Naive B cell (primary cell): ENCODE results near the gene ANKRD55. TPM values are rescaled to one million over a fixed set of nuclear protein-coding genes. Genes with fewer than 3 reads are reported as not detected.

ENCODE experiments used
- ATAC-seq, 2 donors: fragments of 150-1000 bp; cut with Tn5 transposase; 2 replicates each; pipeline ENCODE4 v1.10.0; 2021; ENCODE audit warnings: low read depth in 2 of 2, mild to moderate bottlenecking in 2 of 2, moderate library complexity in 2 of 2
- DNase-seq: peaks from one replicate; pipeline ENCODE4 v3.0.0; 2022
- H3K27ac Mint-ChIP-seq, 6 donors: one replicate each; pipeline ENCODE4 v1.8.0; 2020 to 2022; ENCODE audit warnings: mild to moderate bottlenecking in 6 of 6, mixed read lengths in 6 of 6, moderate library complexity in 5 of 6, inconsistent platforms in 2 of 6
- H3K27me3 Mint-ChIP-seq, 3 donors: one replicate each; pipeline ENCODE4 v1.8.0; 2021 to 2022; ENCODE audit warnings: mixed read lengths in 3 of 3, mild to moderate bottlenecking in 1 of 3
- H3K36me3 Mint-ChIP-seq, 2 donors: one replicate each; pipeline ENCODE4 v1.8.0; 2020 to 2022; ENCODE audit warnings: mixed read lengths in 2 of 2, inconsistent platforms in 1 of 2, mild to moderate bottlenecking in 1 of 2
- H3K4me1 Mint-ChIP-seq, 3 donors: one replicate each; pipeline ENCODE4 v1.8.0; 2020 to 2022; ENCODE audit warnings: mixed read lengths in 3 of 3, inconsistent platforms in 1 of 3, mild to moderate bottlenecking in 1 of 3, moderate library complexity in 1 of 3
- H3K4me3 Mint-ChIP-seq, 8 donors: one replicate each; pipeline ENCODE4 v1.8.0; 2020 to 2022; ENCODE audit warnings: mild to moderate bottlenecking in 8 of 8, mixed read lengths in 8 of 8, moderate library complexity in 8 of 8, inconsistent platforms in 2 of 8
- H3K9me3 Mint-ChIP-seq, 7 donors: one replicate each; pipeline ENCODE4 v1.8.0; 2020 to 2022; ENCODE audit warnings: mixed read lengths in 7 of 7, mild to moderate bottlenecking in 5 of 7, inconsistent platforms in 2 of 7, moderate library complexity in 1 of 7
- polyA plus RNA-seq, 6 donors: library from polyadenylated mRNA; unstranded; fragments of 300-500 nt; fragmentation: Illumina TruSeq; gene quantifications; one replicate each; pipeline ENCODE4 v1.2.3, GENCODE V29; 2021; ENCODE audit warnings: low read depth in 6 of 6

ANKRD55 gene
- polyA plus RNA-seq, 6 donors from 2014 or later, result 0.13 TPM; not detected in 5

DNA sequence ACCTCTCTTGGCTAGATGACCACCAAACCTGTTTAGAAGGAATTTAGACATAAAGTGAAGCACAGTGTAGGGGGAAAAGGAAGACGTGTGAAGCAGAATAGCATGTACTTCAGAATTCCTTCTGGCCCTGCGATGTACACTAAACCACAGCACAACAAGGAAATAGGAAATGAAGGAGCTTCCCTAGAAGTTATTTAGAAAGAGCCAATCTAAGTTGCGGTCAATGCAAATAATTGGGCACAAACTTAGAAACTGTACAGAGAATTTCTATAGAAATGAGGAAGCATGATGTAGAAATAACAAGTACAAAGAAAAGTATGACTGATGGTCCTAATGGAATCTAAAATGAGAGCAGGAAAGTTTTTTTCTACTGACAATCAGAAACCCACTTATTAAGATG lies 41.5 kb downstream of the ANKRD55 start:
- Mint-ChIP-seq H3K27me3 (no peaks in the 10 kb centered on the region), H3K4me1 (no peaks in the 10 kb centered on the region), H3K27ac (no peak overlapping the region), H3K36me3 (no peaks in the 10 kb centered on the region), H3K4me3 (no peak overlapping the region), H3K9me3 (peaks cover 0 to 2% (median 0%) of the 10 kb centered on the region in 7 donors)
- ATAC-seq (no peak), DNase-seq (no peak)

- Mint-ChIP-seq H3K4me1 (no peaks in the 10 kb centered on the region), H3K27me3 (no peaks in the 10 kb centered on the region), H3K4me3 (no peak overlapping the region), H3K27ac (peak overlapping the region in 1 of 6 donors; percentile 69), H3K9me3 (peaks cover 0 to 2% (median 0%) of the 10 kb centered on the region in 7 donors), H3K36me3 (no peaks in the 10 kb centered on the region)
- ATAC-seq, result no peak
- no peak for DNase-seq
Measured at GRCh38 chr5:56190497-56190896, 42.6 kb downstream of the ANKRD55 start.

- H3K4me1 Mint-ChIP-seq, result no peaks in the 10 kb centered on the region
- no peaks in the 10 kb centered on the region for H3K9me3 Mint-ChIP-seq
- ATAC-seq (no peak), DNase-seq (no peak)
- no peak overlapping the region for H3K27ac Mint-ChIP-seq
- H3K27me3 Mint-ChIP-seq, result no peaks in the 10 kb centered on the region
- no peaks in the 10 kb centered on the region for H3K36me3 Mint-ChIP-seq
- H3K4me3 Mint-ChIP-seq, result no peak overlapping the region
Measured at GRCh38 chr5:56185768-56186311, 47.3 kb downstream of the ANKRD55 start.

GRCh38 chr5:56183506-56183905 lies 49.6 kb downstream of the ANKRD55 start:
- Mint-ChIP-seq H3K27ac (no peak overlapping the region), H3K36me3 (no peaks in the 10 kb centered on the region), H3K9me3 (no peaks in the 10 kb centered on the region), H3K4me3 (no peak overlapping the region), H3K27me3 (no peaks in the 10 kb centered on the region), H3K4me1 (no peaks in the 10 kb centered on the region)
- no peak for ATAC-seq
- no peak for DNase-seq

GRCh38 chr5:56179442-56179841 lies 53.7 kb downstream of the ANKRD55 start:
- Mint-ChIP-seq H3K36me3 (no peaks in the 10 kb centered on the region), H3K4me3 (no peak overlapping the region), H3K9me3 (no peaks in the 10 kb centered on the region)

GRCh38 chr5:56178823-56179222 lies 54.3 kb downstream of the ANKRD55 start:
- no peaks in the 10 kb centered on the region for H3K4me1 Mint-ChIP-seq
- no peak for DNase-seq
- ATAC-seq, result no peak
- peak overlapping the region in 1 of 6 donors; percentile 64 for H3K27ac Mint-ChIP-seq
- no peaks in the 10 kb centered on the region for H3K36me3 Mint-ChIP-seq
- H3K4me3 Mint-ChIP-seq, result no peak overlapping the region
- H3K9me3 Mint-ChIP-seq, result no peaks in the 10 kb centered on the region
- peaks cover 0 to 8% (median 0%) of the 10 kb centered on the region in 3 donors for H3K27me3 Mint-ChIP-seq

More at GRCh38 chr5:56179442-56179841, 53.7 kb downstream of the ANKRD55 start:
- Mint-ChIP-seq H3K27me3 (peaks cover 0 to 8% (median 0%) of the 10 kb centered on the region in 3 donors), H3K4me1 (no peaks in the 10 kb centered on the region), H3K27ac (no peak overlapping the region)
- DNase-seq, result no peak
- ATAC-seq, result no peak

DNA sequence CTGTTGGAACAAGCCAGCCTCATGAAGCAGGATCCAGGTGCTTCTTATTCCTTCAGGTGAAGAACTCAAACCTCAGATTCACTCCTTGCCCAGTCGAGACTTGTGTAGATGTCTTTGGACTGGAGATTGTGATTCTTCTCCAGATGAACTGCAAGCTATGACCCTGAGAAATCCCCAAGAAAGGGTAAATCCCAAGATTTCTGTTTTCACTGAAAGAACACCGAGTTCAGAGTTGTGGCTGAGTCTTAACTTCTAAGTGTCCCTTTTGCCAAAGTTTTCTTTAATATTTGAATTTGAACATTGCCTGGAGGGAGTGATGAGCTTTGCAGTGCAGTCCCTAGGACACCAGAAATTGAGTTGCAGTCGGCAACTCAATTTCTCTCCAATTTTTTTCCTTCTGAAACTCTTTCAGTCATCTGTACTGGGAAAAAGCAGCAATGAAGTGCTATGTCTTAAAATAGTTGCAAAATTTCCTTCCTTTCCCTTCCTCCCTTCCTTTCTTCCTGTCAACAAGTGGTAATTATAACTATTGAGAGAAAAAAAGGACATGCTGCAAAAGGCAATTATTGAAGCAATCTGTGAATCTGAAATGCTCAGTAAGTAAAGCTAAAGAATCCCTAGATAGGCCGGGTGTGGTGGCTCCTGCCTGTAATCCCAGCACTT lies 56.1 kb downstream of the ANKRD55 start:
- H3K27ac Mint-ChIP-seq, result no peak overlapping the region
- no peaks in the 10 kb centered on the region for H3K9me3 Mint-ChIP-seq
- no peaks in the 10 kb centered on the region for H3K4me1 Mint-ChIP-seq
- DNase-seq, result no peak
- no peaks in the 10 kb centered on the region for H3K36me3 Mint-ChIP-seq
- H3K4me3 Mint-ChIP-seq, result no peak overlapping the region
- ATAC-seq, result no peak
- H3K27me3 Mint-ChIP-seq, result peaks cover 0 to 8% (median 0%) of the 10 kb centered on the region in 3 donors

- Mint-ChIP-seq H3K4me3 (no peak overlapping the region), H3K9me3 (no peaks in the 10 kb centered on the region), H3K36me3 (no peaks in the 10 kb centered on the region), H3K4me1 (no peaks in the 10 kb centered on the region), H3K27ac (no peak overlapping the region), H3K27me3 (peaks cover 0 to 10% (median 0%) of the 10 kb centered on the region in 3 donors)
- DNase-seq (no peak), ATAC-seq (no peak)
Measured at GRCh38 chr5:56176155-56176798, 56.9 kb downstream of the ANKRD55 start.

DNA sequence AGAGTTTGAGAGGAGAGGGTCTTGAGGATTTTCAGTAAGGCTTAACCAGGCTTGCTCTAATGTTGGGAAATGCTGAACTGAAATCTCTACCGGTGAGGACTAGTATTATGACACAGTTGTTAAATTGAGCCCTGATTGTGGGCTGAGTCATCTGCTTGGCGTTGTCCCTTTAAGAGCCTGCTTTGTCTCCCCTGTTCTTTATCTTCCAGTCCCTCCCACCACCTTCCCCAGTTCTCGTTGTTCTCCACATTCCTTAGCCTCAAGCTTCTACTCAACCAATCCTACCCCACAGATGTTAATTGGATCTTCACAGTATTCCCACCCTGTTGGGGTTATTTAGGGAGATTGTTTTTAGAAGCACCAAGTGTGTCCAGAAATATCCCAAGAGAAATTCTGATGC lies 57.6 kb downstream of the ANKRD55 start:
- Mint-ChIP-seq H3K27ac (no peak overlapping the region), H3K4me1 (no peaks in the 10 kb centered on the region), H3K9me3 (no peaks in the 10 kb centered on the region), H3K36me3 (no peaks in the 10 kb centered on the region), H3K4me3 (no peak overlapping the region), H3K27me3 (peaks cover 0 to 15% (median 0%) of the 10 kb centered on the region in 3 donors)
- no peak for ATAC-seq
- no peak for DNase-seq

- Mint-ChIP-seq H3K9me3 (no peaks in the 10 kb centered on the region), H3K36me3 (no peaks in the 10 kb centered on the region), H3K4me1 (no peaks in the 10 kb centered on the region), H3K27ac (no peak overlapping the region), H3K27me3 (peaks cover 0 to 15% (median 0%) of the 10 kb centered on the region in 3 donors), H3K4me3 (no peak overlapping the region)
- ATAC-seq (no peak), DNase-seq (no peak)
Measured at GRCh38 chr5:56175021-56175420, 58.1 kb downstream of the ANKRD55 start.

GRCh38 chr5:56172241-56172640 lies 60.9 kb downstream of the ANKRD55 start:
- Mint-ChIP-seq H3K27me3 (peaks cover 0 to 15% (median 0%) of the 10 kb centered on the region in 3 donors), H3K9me3 (no peaks in the 10 kb centered on the region), H3K4me3 (no peak overlapping the region), H3K4me1 (peaks cover 0 to 9% (median 0%) of the 10 kb centered on the region in 3 donors), H3K27ac (no peak overlapping the region), H3K36me3 (no peaks in the 10 kb centered on the region)
- ATAC-seq (no peak), DNase-seq (no peak)

DNA sequence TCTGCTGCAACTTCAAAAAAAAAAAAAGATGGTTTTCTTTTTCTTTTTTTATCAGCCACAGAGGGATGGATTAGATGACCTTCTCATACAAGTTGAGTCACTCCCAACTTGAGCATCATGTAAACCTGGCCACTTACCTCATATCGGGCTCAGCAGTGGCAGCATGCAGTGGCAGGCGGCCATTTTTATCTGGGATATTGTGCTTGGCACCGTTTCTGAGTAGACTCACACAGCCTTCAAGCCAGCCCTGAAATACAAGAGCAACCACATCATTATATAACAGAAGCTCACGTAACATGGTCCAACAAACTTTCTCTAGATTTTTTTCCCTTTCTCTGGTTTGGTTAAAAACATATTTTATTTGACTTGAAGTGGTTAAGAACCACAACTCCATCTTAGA lies 62.6 kb downstream of the ANKRD55 start:
- Mint-ChIP-seq H3K9me3 (no peaks in the 10 kb centered on the region), H3K4me1 (peaks cover 0 to 9% (median 0%) of the 10 kb centered on the region in 3 donors), H3K27ac (no peak overlapping the region), H3K36me3 (no peaks in the 10 kb centered on the region), H3K27me3 (peaks cover 0 to 14% (median 6%) of the 10 kb centered on the region in 3 donors), H3K4me3 (peak overlapping the region in 1 of 8 donors; percentile 64)
- ATAC-seq (no peak), DNase-seq (no peak)

- DNase-seq, result no peak
- H3K27ac Mint-ChIP-seq, result no peak overlapping the region
- no peak for ATAC-seq
- no peaks in the 10 kb centered on the region for H3K9me3 Mint-ChIP-seq
- H3K4me3 Mint-ChIP-seq, result no peak overlapping the region
- peaks cover 0 to 9% (median 0%) of the 10 kb centered on the region in 3 donors for H3K4me1 Mint-ChIP-seq
- H3K36me3 Mint-ChIP-seq, result no peaks in the 10 kb centered on the region
- H3K27me3 Mint-ChIP-seq, result peaks cover 6 to 8% (median 6%) of the 10 kb centered on the region in 3 donors
Measured at GRCh38 chr5:56169949-56170348, 63.2 kb downstream of the ANKRD55 start.

GRCh38 chr5:56169281-56169680 lies 63.8 kb downstream of the ANKRD55 start:
- peaks cover 6 to 7% (median 7%) of the 10 kb centered on the region in 3 donors for H3K27me3 Mint-ChIP-seq
- H3K27ac Mint-ChIP-seq, result peak overlapping the region in 1 of 6 donors; percentile 33
- peaks cover 0 to 9% (median 0%) of the 10 kb centered on the region in 3 donors for H3K4me1 Mint-ChIP-seq
- DNase-seq, result no peak
- no peak for ATAC-seq
- H3K4me3 Mint-ChIP-seq, result no peak overlapping the region
- no peaks in the 10 kb centered on the region for H3K36me3 Mint-ChIP-seq
- H3K9me3 Mint-ChIP-seq, result no peaks in the 10 kb centered on the region
